Duodenal mucosa (tissue), 2 donors: ENCODE measurements around the gene KLHDC3.

Source experiments
- H3K27ac ChIP-seq: one replicate; pipeline ENCODE4 v1.7.0; 2013; ENCODE audit warnings: low read depth, low read length
- H3K27me3 ChIP-seq, 2 donors: one replicate each; pipeline ENCODE4 v1.7.0; 2013; ENCODE audit warnings: low read length in 2 of 2, control low read depth in 1 of 2; ENCODE audit not compliant: insufficient read depth in 2 of 2, control insufficient read depth in 1 of 2
- H3K36me3 ChIP-seq, 2 donors: one replicate each; pipeline ENCODE4 v1.7.0; 2013; ENCODE audit warnings: low read length in 2 of 2, control low read depth in 1 of 2; ENCODE audit not compliant: insufficient read depth in 2 of 2, control insufficient read depth in 1 of 2
- H3K4me1 ChIP-seq, 2 donors: one replicate each; pipeline ENCODE4 v1.7.0; 2013; ENCODE audit warnings: low read length in 2 of 2, control low read depth in 1 of 2; ENCODE audit not compliant: insufficient read depth in 2 of 2, control insufficient read depth in 1 of 2
- H3K4me3 ChIP-seq, 2 donors: one replicate each; pipeline ENCODE4 v1.7.0; 2013; ENCODE audit warnings: low read length in 2 of 2, low read depth in 1 of 2
- H3K9ac ChIP-seq, 2 donors: one replicate each; pipeline ENCODE4 v1.7.0; 2013; ENCODE audit warnings: low read length in 2 of 2, low read depth in 1 of 2
- H3K9me3 ChIP-seq, 2 donors: one replicate each; pipeline ENCODE4 v1.7.0; 2013; ENCODE audit warnings: low read length in 2 of 2, control low read depth in 1 of 2; ENCODE audit not compliant: control insufficient read depth in 1 of 2

Gene KLHDC3

GRCh38 chr6:43012364-43012763 lies 1.7 kb upstream of the KLHDC3 start:
- Histone ChIP-seq H3K9ac (peak overlapping the region; percentile 73 to 76), H3K9me3 (no peaks in the 10 kb centered on the region), H3K27me3 (no peaks in the 10 kb centered on the region), H3K4me1 (peaks cover 27 to 34% of the 10 kb centered on the region in 2 donors), H3K36me3 (peaks cover 33 to 54% of the 10 kb centered on the region in 2 donors), H3K27ac (no peak overlapping the region), H3K4me3 (peak overlapping the region in 1 of 2 donors; percentile 80)

- H3K4me3 ChIP-seq, result peak overlapping the region; percentile 80 to 87
- H3K27ac ChIP-seq, result no peak overlapping the region
- H3K27me3 ChIP-seq, result no peaks in the 10 kb centered on the region
- peaks cover 37 to 54% of the 10 kb centered on the region in 2 donors for H3K36me3 ChIP-seq
- H3K9me3 ChIP-seq, result no peaks in the 10 kb centered on the region
- H3K9ac ChIP-seq, result peak overlapping the region; percentile 73 to 76
- peaks cover 27 to 34% of the 10 kb centered on the region in 2 donors for H3K4me1 ChIP-seq
These were observed 779 bp upstream of the KLHDC3 start for GRCh38 chr6:43013097-43013842.

GRCh38 chr6:43014434-43014909 lies 423 bp downstream of the KLHDC3 start:
- Histone ChIP-seq H3K9ac (peak overlapping the region; percentile 66 to 84), H3K4me3 (peak overlapping the region; percentile 87 to 95), H3K27ac (peak overlapping the region; percentile 23), H3K9me3 (no peaks in the 10 kb centered on the region), H3K36me3 (peaks cover 35 to 53% of the 10 kb centered on the region in 2 donors), H3K27me3 (no peaks in the 10 kb centered on the region), H3K4me1 (peaks cover 27 to 34% of the 10 kb centered on the region in 2 donors)

- Histone ChIP-seq H3K4me1 (peaks cover 33 to 42% of the 10 kb centered on the region in 2 donors), H3K9ac (no peak overlapping the region), H3K9me3 (no peaks in the 10 kb centered on the region), H3K27ac (no peak overlapping the region), H3K4me3 (no peak overlapping the region), H3K36me3 (peaks cover 33 to 39% of the 10 kb centered on the region in 2 donors), H3K27me3 (no peaks in the 10 kb centered on the region)
These were observed 2.3 kb downstream of the KLHDC3 start for GRCh38 chr6:43016176-43016942.

GRCh38 chr6:43016943-43017334 lies 2.9 kb downstream of the KLHDC3 start:
- Histone ChIP-seq H3K36me3 (peaks cover 31 to 33% of the 10 kb centered on the region in 2 donors), H3K9ac (no peak overlapping the region), H3K4me3 (no peak overlapping the region), H3K9me3 (no peaks in the 10 kb centered on the region), H3K4me1 (peaks cover 33 to 42% of the 10 kb centered on the region in 2 donors), H3K27ac (no peak overlapping the region), H3K27me3 (no peaks in the 10 kb centered on the region)

GRCh38 chr6:43019152-43019551 lies 5.1 kb downstream of the KLHDC3 start:
- H3K4me1 ChIP-seq, result peaks cover 22 to 38% of the 10 kb centered on the region in 2 donors
- H3K9ac ChIP-seq, result no peak overlapping the region
- no peaks in the 10 kb centered on the region for H3K27me3 ChIP-seq
- H3K4me3 ChIP-seq, result no peak overlapping the region
- peaks cover 26 to 31% of the 10 kb centered on the region in 2 donors for H3K36me3 ChIP-seq
- H3K9me3 ChIP-seq, result no peaks in the 10 kb centered on the region
- H3K27ac ChIP-seq, result no peak overlapping the region

GRCh38 chr6:43020052-43020705 lies 6.1 kb downstream of the KLHDC3 start:
- Histone ChIP-seq H3K36me3 (peaks cover 33 to 41% of the 10 kb centered on the region in 2 donors), H3K9ac (no peak overlapping the region), H3K27me3 (no peaks in the 10 kb centered on the region), H3K27ac (no peak overlapping the region), H3K9me3 (no peaks in the 10 kb centered on the region), H3K4me3 (no peak overlapping the region), H3K4me1 (peaks cover 15 to 30% of the 10 kb centered on the region in 2 donors)

- no peaks in the 10 kb centered on the region for H3K9me3 ChIP-seq
- peak overlapping the region; percentile 40 to 51 for H3K9ac ChIP-seq
- H3K36me3 ChIP-seq, result peaks cover 34 to 45% of the 10 kb centered on the region in 2 donors
- peaks cover 12 to 27% of the 10 kb centered on the region in 2 donors for H3K4me1 ChIP-seq
- no peaks in the 10 kb centered on the region for H3K27me3 ChIP-seq
- H3K27ac ChIP-seq, result no peak overlapping the region
- H3K4me3 ChIP-seq, result peak overlapping the region; percentile 96 to 98
These were observed 6.8 kb downstream of the KLHDC3 start for GRCh38 chr6:43020847-43021246.

- Histone ChIP-seq H3K36me3 (peaks cover 36 to 52% of the 10 kb centered on the region in 2 donors), H3K9ac (peak within 1 kb of the TSS; percentile 68 to 86), H3K4me1 (peaks cover 10 to 21% of the 10 kb centered on the region in 2 donors), H3K27me3 (no peaks in the 10 kb centered on the region), H3K9me3 (no peaks in the 10 kb centered on the region), H3K27ac (peak within 1 kb of the TSS; percentile 73), H3K4me3 (peak within 1 kb of the TSS; percentile 96 to 98)
These were observed 7.4 kb downstream of the KLHDC3 start, which contains the start of gene RRP36 for GRCh38 chr6:43021270-43022047. RRP36 (plus strand) TSS chr6:43021623; CDS start chr6:43021655, 32 bp downstream.
